ENCODE measurements around the gene KDM1A.

The KDM1A gene

GRCh38 chr1:23098463-23099170, 79.3 kb downstream of the KDM1A start:
- Mint-ChIP-seq H3K27ac (no peak overlapping the region), H3K27me3 (no peaks in the 10 kb centered on the region), H3K4me3 (no peak overlapping the region), H3K4me1 (peaks cover 39% of the 10 kb centered on the region), H3K9me3 (no peaks in the 10 kb centered on the region), H3K36me3 (peaks cover 7% of the 10 kb centered on the region)
- CTCF ChIA-PET, result interaction anchor here (0.6 to 13.5 kb wide), 19 partner anchors 9 to 858 kb away, joined by 3 to 438 read pairs (median 5); partner anchors contain the start of gene LUZP1
- DNase-seq, result peak; percentile 70

DNA sequence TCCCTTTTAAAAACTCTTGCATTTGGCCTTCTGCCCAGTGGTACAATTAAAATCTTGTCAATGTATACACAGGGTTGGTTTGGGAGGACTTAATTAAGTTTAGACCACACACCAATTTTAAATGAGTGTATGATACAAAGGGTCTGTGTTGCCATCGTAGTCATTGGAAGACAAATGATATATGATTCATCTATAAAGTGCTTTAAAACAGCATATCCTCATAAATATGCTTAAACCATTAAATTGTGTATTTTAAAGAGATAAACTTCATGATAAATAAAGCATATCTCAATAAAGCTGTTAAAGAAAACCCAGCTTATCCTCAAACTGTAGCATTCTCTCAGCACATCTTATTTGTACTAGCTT, 79.9 kb downstream of the KDM1A start:
- no peak overlapping the region for H3K4me3 Mint-ChIP-seq
- CTCF ChIA-PET, result interaction anchor here (0.6 to 13.5 kb wide), 19 partner anchors 9 to 857 kb away, joined by 3 to 438 read pairs (median 5); partner anchors contain the start of gene LUZP1
- H3K9me3 Mint-ChIP-seq, result no peaks in the 10 kb centered on the region
- H3K4me1 Mint-ChIP-seq, result peaks cover 40% of the 10 kb centered on the region
- no peaks in the 10 kb centered on the region for H3K27me3 Mint-ChIP-seq
- no peak overlapping the region for H3K27ac Mint-ChIP-seq
- peaks cover 2% of the 10 kb centered on the region for H3K36me3 Mint-ChIP-seq
- no peak for DNase-seq

DNA sequence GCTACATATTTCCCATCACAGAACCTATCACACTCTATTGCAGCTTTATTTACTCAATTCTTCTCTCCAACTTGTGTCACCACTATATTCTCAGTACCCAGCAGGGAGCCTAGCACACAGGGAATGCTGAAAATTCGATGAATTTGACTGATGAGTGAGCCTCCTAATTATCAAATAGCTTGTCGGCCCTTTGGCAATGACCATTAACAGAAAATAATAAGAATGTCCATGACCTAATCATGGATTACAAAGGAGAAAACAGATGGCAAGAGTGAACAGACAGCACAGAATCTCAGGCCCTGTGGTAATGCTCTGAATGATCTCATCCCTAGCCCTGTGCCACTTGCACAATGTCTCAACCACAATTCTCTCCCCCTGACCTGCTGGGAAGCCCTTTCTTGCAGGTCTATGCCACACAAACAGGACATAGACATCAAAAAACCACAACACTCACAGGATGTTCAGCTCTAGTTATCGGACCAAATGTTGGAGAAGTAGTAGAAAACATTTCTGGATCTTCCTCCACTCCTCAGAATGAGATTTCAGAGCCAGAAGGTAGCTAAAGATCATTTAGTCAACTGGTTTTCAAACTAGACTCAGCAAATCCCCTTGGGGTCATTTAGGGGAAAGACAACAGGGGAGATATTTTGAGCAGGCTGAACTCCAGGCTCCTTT, 80.9 kb downstream of the KDM1A start:
- CTCF ChIA-PET, result interaction anchor here (0.8 to 13.5 kb wide), 15 partner anchors 10 to 107 kb away, joined by 3 to 438 read pairs (median 5); partner anchors contain the start of gene LUZP1
- no peaks in the 10 kb centered on the region for H3K27me3 Mint-ChIP-seq
- no peak overlapping the region for H3K4me3 Mint-ChIP-seq
- H3K4me1 Mint-ChIP-seq, result peaks cover 42% of the 10 kb centered on the region
- H3K9me3 Mint-ChIP-seq, result no peaks in the 10 kb centered on the region
- H3K36me3 Mint-ChIP-seq, result peaks cover 4% of the 10 kb centered on the region
- peak overlapping the region; percentile 61 for H3K27ac Mint-ChIP-seq
- peak; percentile 60 for DNase-seq

DNA sequence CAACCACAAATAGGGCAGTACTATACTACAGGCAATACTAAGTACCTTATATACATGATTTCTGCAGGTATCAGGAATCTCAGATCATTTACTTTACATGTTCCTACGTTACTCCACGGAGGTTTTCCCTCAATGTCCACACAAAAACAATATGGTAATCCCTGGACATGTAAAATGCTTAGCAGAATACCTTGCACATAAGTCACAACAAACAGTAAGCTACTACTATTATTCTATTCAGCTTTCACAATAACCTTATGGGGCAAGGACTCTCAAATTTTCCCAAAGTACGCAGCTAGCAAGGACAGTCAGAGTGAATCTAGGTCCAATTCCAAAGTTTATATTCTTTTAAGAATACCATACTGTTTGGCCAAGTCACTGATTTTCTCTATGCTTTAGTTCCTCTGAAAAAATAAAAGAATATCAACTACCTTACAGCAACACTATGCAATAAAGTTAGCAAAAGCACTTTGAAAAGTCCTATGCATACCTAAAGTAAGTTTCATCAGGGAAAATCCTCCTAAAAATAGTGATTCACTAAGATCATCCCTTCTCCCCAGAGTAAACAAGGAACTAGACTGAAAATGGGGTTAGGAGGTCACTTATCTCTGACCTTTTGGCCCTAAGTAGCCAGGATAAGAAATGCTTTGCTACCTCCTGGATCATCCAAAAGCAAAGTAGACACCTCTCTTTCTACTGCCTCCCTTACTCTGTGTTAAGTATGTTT, 82.0 kb downstream of the KDM1A start:
- DNase-seq, result no peak
- Mint-ChIP-seq H3K9me3 (no peaks in the 10 kb centered on the region), H3K4me1 (peaks cover 42% of the 10 kb centered on the region), H3K4me3 (no peak overlapping the region), H3K27me3 (no peaks in the 10 kb centered on the region), H3K36me3 (peaks cover 4% of the 10 kb centered on the region), H3K27ac (no peak overlapping the region)
- CTCF ChIA-PET, result interaction anchor here (0.6 to 13.5 kb wide), 8 partner anchors 11 to 82 kb away, joined by 3 to 438 read pairs (median 8); partner anchors contain the start of gene LUZP1

GRCh38 chr1:23101887-23102286, 82.6 kb downstream of the KDM1A start:
- Mint-ChIP-seq H3K27ac (peak overlapping the region; percentile 77), H3K4me3 (no peak overlapping the region), H3K4me1 (peaks cover 42% of the 10 kb centered on the region), H3K36me3 (peaks cover 7% of the 10 kb centered on the region), H3K27me3 (no peaks in the 10 kb centered on the region), H3K9me3 (no peaks in the 10 kb centered on the region)
- CTCF ChIA-PET, result interaction anchor here (13.5 kb wide), 1 partner anchor 81 kb away, joined by 438 read pairs; no protein-coding TSS in a partner anchor
- no peak for DNase-seq

GRCh38 chr1:23102289-23102688, 83.0 kb downstream of the KDM1A start:
- Mint-ChIP-seq H3K4me1 (peaks cover 42% of the 10 kb centered on the region), H3K4me3 (no peak overlapping the region)

DNA sequence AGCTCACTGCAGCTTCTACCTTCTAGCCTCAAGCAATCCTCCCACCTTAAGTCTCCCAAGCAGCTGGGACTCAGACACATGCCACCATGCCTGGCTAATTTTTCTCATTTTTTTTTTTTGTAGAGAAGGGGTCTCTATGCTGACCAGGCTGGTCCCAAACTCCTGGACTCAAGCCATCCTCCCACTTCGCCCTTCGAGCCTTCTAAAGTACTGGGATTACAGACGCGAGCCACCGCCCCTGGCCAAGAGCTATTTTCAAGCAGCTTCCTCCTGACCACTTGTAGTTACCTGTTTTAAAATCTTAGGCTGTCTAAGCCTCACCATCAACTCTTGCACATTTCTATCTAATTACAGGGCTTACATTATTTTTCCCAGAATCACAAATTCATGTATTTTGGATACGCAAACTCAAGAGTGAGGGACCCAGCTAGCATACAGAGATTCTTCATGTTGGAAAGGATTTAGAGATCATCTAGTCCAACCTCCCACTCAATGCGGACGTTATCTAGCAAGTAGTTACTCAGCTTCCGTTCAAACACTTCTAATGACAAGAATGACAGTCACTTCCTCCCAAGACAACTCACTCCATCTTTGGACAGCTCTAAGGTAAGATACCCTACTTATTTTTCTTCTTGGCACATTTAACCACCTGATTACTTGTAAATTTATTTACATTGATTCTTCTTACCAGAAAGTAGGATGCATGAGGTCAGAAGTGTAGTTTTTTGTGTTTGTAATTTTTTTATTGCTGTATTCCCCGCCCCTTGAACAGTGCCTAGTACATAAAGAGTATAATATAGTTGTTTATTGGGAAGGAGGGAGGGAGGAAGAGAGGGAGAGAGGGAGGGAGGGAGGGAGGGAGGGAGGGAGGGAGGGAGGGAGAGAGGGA, 84.0 kb downstream of the KDM1A start:
- no peaks in the 10 kb centered on the region for H3K9me3 Mint-ChIP-seq
- CTCF ChIA-PET, result interaction anchor here (0.6 to 13.5 kb wide), 3 partner anchors 66 to 270 kb away, joined by 3 to 438 read pairs (median 4); no protein-coding TSS in a partner anchor
- peaks cover 14% of the 10 kb centered on the region for H3K36me3 Mint-ChIP-seq
- H3K27me3 Mint-ChIP-seq, result no peaks in the 10 kb centered on the region
- peak overlapping the region; percentile 26 for H3K4me3 Mint-ChIP-seq
- DNase-seq, result no peak
- peak overlapping the region; percentile 91 for H3K27ac Mint-ChIP-seq
- H3K4me1 Mint-ChIP-seq, result peaks cover 42% of the 10 kb centered on the region

More at GRCh38 chr1:23102289-23102688, 83.0 kb downstream of the KDM1A start:
- CTCF ChIA-PET, result interaction anchor here (0.6 to 13.5 kb wide), 3 partner anchors 67 to 271 kb away, joined by 3 to 438 read pairs (median 4); no protein-coding TSS in a partner anchor
- H3K27me3 Mint-ChIP-seq, result no peaks in the 10 kb centered on the region
- H3K36me3 Mint-ChIP-seq, result peaks cover 9% of the 10 kb centered on the region
- peak overlapping the region; percentile 77 for H3K27ac Mint-ChIP-seq
- no peaks in the 10 kb centered on the region for H3K9me3 Mint-ChIP-seq
- no peak for DNase-seq

DNA sequence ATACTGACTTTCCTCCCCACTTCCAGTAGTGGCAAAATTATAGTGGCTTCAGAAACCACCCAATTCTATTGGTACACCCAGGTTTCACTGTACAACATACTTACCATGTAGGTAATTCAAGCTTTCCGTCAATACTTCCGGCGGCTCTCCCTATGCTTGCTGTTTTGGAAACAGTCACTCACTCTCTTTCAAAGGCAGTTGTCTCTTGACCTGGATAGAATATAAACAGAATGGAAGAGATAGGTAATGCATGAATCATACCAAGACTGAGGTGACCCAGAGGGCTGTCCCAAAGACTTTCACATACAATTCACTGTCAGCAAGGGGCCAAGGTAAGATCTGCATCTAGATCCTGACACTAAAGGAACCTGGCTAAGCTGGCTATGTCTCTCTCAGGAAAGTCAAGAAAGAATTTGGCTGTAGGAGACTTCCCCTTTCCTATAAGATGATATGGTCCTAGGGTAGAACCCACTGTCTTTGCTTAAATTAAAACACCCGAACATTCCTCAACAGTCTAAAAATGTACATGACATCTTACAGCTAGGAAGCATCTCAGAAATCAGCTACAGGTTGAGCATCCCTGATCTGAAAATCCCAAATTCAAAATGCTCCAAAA, 89.8 kb downstream of the KDM1A start:
- Mint-ChIP-seq H3K4me1 (peaks cover 41% of the 10 kb centered on the region), H3K4me3 (no peak overlapping the region), H3K9me3 (no peaks in the 10 kb centered on the region), H3K27ac (no peak overlapping the region), H3K27me3 (no peaks in the 10 kb centered on the region), H3K36me3 (peaks cover 20% of the 10 kb centered on the region)
- no peak for DNase-seq
- CTCF ChIA-PET, result interaction anchor here (1.0 to 3.8 kb wide), 4 partner anchors 10 to 145 kb away, joined by 3 to 33 read pairs (median 4); no protein-coding TSS in a partner anchor

DNA sequence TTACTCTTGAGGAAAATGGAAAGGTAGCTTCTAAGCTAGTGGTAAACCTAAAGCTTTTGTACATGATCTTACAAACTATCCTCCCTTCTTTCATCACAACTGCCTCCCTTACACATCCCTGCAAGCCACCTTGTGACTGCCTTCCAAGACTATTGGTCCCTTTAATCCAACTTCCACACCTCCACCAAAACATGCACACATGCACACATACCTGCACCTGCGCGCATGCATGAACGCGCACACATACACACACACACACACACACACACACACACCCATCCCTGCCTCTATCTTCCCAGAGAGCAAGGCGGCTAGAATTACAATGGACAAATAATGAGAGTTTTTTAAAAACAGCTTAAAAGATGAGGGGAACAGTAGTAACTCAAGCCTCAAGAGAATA, 91.1 kb downstream of the KDM1A start:
- Mint-ChIP-seq H3K4me3 (no peak overlapping the region), H3K27me3 (no peaks in the 10 kb centered on the region), H3K9me3 (no peaks in the 10 kb centered on the region), H3K4me1 (peaks cover 51% of the 10 kb centered on the region), H3K36me3 (peaks cover 18% of the 10 kb centered on the region), H3K27ac (no peak overlapping the region)
- no peak for DNase-seq
- CTCF ChIA-PET, result interaction anchor here (1.0 to 3.8 kb wide), 5 partner anchors 11 to 146 kb away, joined by 3 to 33 read pairs (median 5); no protein-coding TSS in a partner anchor

DNA sequence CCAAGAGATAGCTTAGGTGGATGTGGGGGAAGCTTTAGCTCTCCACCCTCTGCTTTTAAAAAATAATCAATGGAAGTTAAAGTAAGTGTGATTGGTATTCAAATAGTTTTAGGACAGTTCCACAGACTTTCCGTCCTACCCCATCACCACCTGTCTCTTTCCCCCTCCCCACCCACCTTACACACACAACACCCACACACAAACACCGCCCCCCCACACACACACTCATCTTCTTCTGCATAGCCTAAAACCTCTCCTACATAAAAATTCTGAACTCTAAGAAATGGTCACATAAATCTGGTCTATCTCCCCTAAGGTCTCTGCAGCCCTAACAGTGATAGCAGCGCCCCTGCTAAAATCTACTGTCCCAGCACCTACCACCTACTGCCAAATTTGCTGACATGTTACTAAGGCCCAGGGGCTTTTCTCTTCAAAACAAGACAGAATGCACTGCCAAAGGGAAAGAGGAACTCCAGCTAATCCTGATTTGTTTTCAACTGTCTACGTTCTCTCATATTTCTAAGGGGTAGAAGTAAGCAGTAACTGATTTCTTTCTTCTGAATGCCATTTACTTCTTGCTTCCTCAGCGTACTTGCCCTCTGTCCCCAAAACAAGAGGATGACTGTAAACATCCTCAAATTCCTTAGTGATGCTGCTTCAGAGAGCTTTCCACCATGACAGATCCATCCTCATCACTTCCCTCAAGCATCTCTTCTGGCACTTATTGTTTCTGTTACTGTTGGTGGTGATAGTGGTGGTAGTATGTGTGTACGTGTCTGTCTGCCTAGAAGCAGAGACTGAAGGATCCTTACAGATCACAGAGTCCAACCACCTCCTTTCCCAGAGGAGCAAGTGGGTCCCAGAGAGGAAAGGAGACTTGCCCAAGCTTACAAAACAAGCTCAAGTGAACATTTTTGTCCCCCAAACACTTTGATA, 92.6 kb downstream of the KDM1A start:
- Mint-ChIP-seq H3K9me3 (no peaks in the 10 kb centered on the region), H3K27ac (no peak overlapping the region), H3K27me3 (no peaks in the 10 kb centered on the region), H3K36me3 (peaks cover 15% of the 10 kb centered on the region), H3K4me3 (no peak overlapping the region), H3K4me1 (peaks cover 58% of the 10 kb centered on the region)
- no peak for DNase-seq
- CTCF ChIA-PET, result interaction anchor here (0.8 to 3.8 kb wide), 3 partner anchors 11 to 72 kb away, joined by 3 to 33 read pairs (median 8); no protein-coding TSS in a partner anchor

- no peaks in the 10 kb centered on the region for H3K27me3 Mint-ChIP-seq
- H3K36me3 Mint-ChIP-seq, result peaks cover 5% of the 10 kb centered on the region
- no peak for DNase-seq
- H3K9me3 Mint-ChIP-seq, result no peaks in the 10 kb centered on the region
- peaks cover 74% of the 10 kb centered on the region for H3K4me1 Mint-ChIP-seq
- CTCF ChIA-PET, result interaction anchor here (1.3 kb wide), 2 partner anchors 20 to 70 kb away, joined by 3 read pairs; no protein-coding TSS in a partner anchor
- no peak overlapping the region for H3K4me3 Mint-ChIP-seq
- no peak overlapping the region for H3K27ac Mint-ChIP-seq
Observed at GRCh38 chr1:23114424-23115079, 95.3 kb downstream of the KDM1A start.

Measured in activated naive CD4-positive, alpha-beta T cell treated with anti-CD3 and anti-CD28 coated beads, Interleukin-2, amount 10 ng/mL, durations not matched to agents 7 days and 5 days (primary cell).